ENCODE data around the gene NRP1. TPM values are rescaled to one million over a fixed set of nuclear protein-coding genes. Genes with fewer than 3 reads are reported as not detected.

The NRP1 gene
- polyA plus RNA-seq, 2 donors: 2.6 to 4.6 TPM

DNA sequence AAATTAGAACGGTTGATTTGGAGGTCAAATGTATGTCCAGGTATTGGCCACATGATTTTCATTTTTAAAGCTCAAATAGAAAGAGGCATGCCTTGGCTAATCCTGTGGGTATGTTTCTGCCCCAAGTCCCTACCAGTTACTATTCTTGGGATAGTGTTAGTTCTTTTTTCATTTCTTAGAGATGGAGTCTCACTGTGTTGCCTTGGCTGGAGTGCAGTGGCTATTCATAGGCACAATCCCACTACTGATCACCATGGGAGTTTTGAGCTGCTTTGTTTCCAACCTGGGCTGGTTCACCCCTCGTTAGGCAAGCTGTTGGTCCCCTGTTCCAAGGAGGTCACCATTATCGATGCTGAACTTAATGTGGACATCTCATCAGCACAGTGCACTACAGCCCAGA is 46.3 kb downstream of the NRP1 start:
- Histone ChIP-seq H3K36me3 (ENCODE audit: control insufficient read depth in 2 of 2, insufficient read depth in 2 of 2, low read length in 1 of 2) (no peaks in the 10 kb centered on the region), H3K4me1 (ENCODE audit: control insufficient read depth in 2 of 2, insufficient read depth in 2 of 2, low read length in 1 of 2) (peaks cover 0 to 2% of the 10 kb centered on the region in 2 donors), H3K27me3 (ENCODE audit: control insufficient read depth in 1 of 2, insufficient read depth in 2 of 2, low read length in 2 of 2) (no peaks in the 10 kb centered on the region), H3K4me3 (ENCODE audit: low read depth in 1 of 2, low read length in 2 of 2) (no peak overlapping the region), H3K27ac (ENCODE audit: low read depth in 2 of 2, low read length in 1 of 2) (no peak overlapping the region), H3K9me3 (ENCODE audit: control insufficient read depth in 2 of 2, insufficient read depth in 1 of 2, low read depth in 1 of 2, low read length in 1 of 2) (no peaks in the 10 kb centered on the region)
- WGBS, 2 donors: 83 to 84% methylated on average over 3 of the region's 3 CpGs

DNA sequence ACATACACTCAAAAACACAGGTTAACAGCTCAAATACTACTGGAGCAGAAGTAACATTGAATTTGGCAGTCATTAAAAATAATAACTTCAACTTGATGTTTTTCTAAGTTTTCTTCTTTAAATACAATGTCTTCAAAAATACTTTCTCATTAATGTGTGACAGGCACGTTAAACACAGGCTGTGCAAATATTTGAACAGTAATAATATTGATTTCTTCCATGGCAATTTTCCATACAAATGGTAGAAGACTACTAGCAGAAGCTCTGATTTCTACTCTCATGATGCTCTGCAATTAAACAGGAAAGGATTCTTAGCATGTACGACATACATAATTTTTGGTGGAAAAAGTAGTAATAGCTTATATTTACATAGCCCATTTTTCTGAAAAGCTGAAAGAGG is 47.4 kb downstream of the NRP1 start:
- Histone ChIP-seq H3K4me3 (ENCODE audit: low read depth in 1 of 2, low read length in 2 of 2) (no peak overlapping the region), H3K27me3 (ENCODE audit: control insufficient read depth in 1 of 2, insufficient read depth in 2 of 2, low read length in 2 of 2) (no peaks in the 10 kb centered on the region), H3K27ac (ENCODE audit: low read depth in 2 of 2, low read length in 1 of 2) (no peak overlapping the region), H3K36me3 (ENCODE audit: control insufficient read depth in 2 of 2, insufficient read depth in 2 of 2, low read length in 1 of 2) (no peaks in the 10 kb centered on the region), H3K4me1 (ENCODE audit: control insufficient read depth in 2 of 2, insufficient read depth in 2 of 2, low read length in 1 of 2) (peaks cover 0 to 2% of the 10 kb centered on the region in 2 donors), H3K9me3 (ENCODE audit: control insufficient read depth in 2 of 2, insufficient read depth in 1 of 2, low read depth in 1 of 2, low read length in 1 of 2) (no peaks in the 10 kb centered on the region)
- WGBS, 2 donors: 57 to 65% methylated on average over 2 of the region's 2 CpGs

DNA sequence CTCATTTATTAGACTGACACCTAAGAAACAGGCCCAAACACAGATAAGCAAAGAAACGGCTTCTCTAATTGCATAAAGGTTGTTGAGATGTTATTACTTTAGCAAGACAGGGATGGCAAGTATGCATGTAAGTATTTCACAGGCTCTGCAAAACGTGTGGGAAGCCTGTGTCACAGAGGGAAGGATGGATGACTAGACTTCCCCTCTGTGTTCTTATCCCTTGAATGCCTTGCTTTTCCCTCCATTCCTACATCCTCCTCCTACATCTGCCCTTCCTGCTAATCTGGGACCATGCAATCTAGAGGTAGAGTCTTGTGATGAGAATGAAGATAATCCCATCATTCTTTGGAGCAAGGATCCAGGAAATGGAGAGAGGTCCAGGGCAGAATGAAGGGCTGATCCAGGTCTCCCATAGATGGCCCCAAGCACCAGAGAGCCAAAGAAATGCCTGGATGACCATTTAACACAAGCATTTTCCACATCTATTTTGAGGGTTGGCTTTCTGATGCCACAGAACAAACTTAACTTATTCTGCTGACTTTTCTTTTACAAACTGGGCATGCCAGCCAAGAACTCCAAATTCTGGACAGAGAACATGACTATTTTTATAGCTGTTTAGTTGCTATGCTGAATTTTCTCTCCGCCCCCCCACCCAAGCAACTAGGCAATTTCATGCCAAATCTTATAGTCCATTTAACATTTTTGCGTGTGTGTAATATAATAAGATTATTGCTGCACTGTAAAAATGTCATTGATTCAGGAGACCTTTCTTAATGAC is 48.1 kb downstream of the NRP1 start:
- no peaks in the 10 kb centered on the region for H3K27me3 ChIP-seq (ENCODE audit: control insufficient read depth in 1 of 2, insufficient read depth in 2 of 2, low read length in 2 of 2)
- peaks cover 0 to under 1% of the 10 kb centered on the region in 2 donors for H3K4me1 ChIP-seq (ENCODE audit: control insufficient read depth in 2 of 2, insufficient read depth in 2 of 2, low read length in 1 of 2)
- H3K36me3 ChIP-seq (ENCODE audit: control insufficient read depth in 2 of 2, insufficient read depth in 2 of 2, low read length in 1 of 2): no peaks in the 10 kb centered on the region
- 66 to 72% methylated on average over 4 of the region's 4 CpGs for WGBS, 2 donors
- H3K4me3 ChIP-seq (ENCODE audit: low read depth in 1 of 2, low read length in 2 of 2): no peak overlapping the region
- no peak overlapping the region for H3K27ac ChIP-seq (ENCODE audit: low read depth in 2 of 2, low read length in 1 of 2)
- H3K9me3 ChIP-seq (ENCODE audit: control insufficient read depth in 2 of 2, insufficient read depth in 1 of 2, low read depth in 1 of 2, low read length in 1 of 2): no peaks in the 10 kb centered on the region

DNA sequence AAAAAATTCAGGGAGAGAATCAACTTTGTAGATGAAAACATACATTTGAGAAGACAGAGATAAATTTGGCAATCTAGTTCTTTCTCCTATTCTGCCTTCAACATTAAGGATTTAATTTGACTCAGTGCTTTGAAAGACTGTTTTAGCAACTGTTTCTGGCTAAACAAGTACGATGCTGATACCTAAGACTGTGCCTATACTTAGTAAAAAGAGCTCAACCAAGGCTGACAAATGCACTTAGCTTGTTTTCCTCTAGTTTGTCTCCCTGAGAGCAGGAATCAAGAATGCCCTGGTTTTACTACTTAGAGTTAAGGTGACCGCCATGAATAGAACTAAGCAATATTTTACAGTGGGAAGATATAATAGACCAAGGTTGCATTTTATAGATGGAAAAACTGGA is 49.5 kb downstream of the NRP1 start:
- H3K4me3 ChIP-seq (ENCODE audit: low read depth in 1 of 2, low read length in 2 of 2): no peak overlapping the region
- H3K27ac ChIP-seq (ENCODE audit: low read depth in 2 of 2, low read length in 1 of 2): no peak overlapping the region
- H3K36me3 ChIP-seq (ENCODE audit: control insufficient read depth in 2 of 2, insufficient read depth in 2 of 2, low read length in 1 of 2): no peaks in the 10 kb centered on the region
- no peaks in the 10 kb centered on the region for H3K9me3 ChIP-seq (ENCODE audit: control insufficient read depth in 2 of 2, insufficient read depth in 1 of 2, low read depth in 1 of 2, low read length in 1 of 2)
- no peaks in the 10 kb centered on the region for H3K27me3 ChIP-seq (ENCODE audit: control insufficient read depth in 1 of 2, insufficient read depth in 2 of 2, low read length in 2 of 2)
- WGBS, 2 donors: 80 to 81% methylated on average over 2 of the region's 2 CpGs
- H3K4me1 ChIP-seq (ENCODE audit: control insufficient read depth in 2 of 2, insufficient read depth in 2 of 2, low read length in 1 of 2): peaks cover 0 to 2% of the 10 kb centered on the region in 2 donors

DNA sequence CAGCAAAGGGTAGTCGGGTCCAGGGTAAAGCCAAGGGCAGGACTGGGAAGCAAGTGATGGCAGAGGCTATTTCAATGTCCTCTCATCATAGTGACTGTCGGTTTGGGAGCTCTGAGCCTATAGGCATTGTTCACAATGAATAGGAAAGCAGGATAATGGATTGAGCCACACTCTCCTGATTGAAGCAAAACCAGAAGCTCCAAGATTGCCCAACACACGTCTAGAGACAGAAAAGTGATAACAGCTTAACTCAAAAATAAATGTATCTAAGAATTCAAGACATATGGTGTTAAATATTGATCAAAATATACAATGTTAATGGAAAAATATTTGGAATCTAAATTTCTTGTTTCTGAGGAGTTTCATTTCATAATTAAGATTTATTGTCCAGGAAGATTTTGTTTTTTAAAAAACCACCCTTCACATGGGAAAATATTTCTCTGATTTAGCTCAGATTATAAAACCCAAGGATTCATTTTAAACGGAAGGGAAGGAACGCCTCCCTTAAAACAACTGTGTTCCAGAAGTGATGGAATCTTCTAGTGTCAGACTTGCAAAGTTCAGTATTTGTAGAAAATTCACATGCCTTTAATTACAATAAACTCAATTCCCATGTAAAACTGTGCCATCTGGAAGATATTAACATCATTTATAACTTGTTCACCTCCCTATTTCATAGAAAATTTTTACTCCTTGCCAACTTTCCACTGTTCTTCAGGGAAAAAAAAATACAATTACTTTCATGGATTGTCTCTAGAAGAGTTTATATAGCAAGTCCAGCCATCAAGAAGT is 54.5 kb downstream of the NRP1 start:
- H3K36me3 ChIP-seq (ENCODE audit: control insufficient read depth in 2 of 2, insufficient read depth in 2 of 2, low read length in 1 of 2): no peaks in the 10 kb centered on the region
- H3K27ac ChIP-seq (ENCODE audit: low read depth in 2 of 2, low read length in 1 of 2): no peak overlapping the region
- H3K4me1 ChIP-seq (ENCODE audit: control insufficient read depth in 2 of 2, insufficient read depth in 2 of 2, low read length in 1 of 2): peaks cover 0 to 2% of the 10 kb centered on the region in 2 donors
- H3K4me3 ChIP-seq (ENCODE audit: low read depth in 1 of 2, low read length in 2 of 2): no peak overlapping the region
- WGBS, 2 donors: 70 to 79% methylated on average over 5 of the region's 5 CpGs
- H3K9me3 ChIP-seq (ENCODE audit: control insufficient read depth in 2 of 2, insufficient read depth in 1 of 2, low read depth in 1 of 2, low read length in 1 of 2): no peaks in the 10 kb centered on the region
- no peaks in the 10 kb centered on the region for H3K27me3 ChIP-seq (ENCODE audit: control insufficient read depth in 1 of 2, insufficient read depth in 2 of 2, low read length in 2 of 2)

DNA sequence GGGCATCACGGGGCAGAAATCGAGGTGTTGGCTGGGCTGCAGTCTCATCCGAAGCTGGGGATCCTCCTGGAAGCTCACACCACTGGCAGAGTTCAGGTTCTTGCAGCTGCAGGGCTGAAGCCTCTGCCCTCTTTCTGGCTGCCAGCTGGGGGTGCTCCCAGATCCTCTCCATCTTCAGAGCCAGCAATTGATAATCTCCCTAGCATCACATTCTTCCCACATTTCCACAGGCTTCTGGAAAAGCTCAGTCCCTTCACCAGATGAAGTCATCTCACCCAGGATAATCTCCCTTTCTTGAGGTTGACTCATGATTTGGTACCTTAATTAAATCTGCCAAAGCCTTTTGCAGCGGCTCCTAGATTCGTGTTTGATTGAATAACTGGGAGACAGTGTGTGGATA is 55.2 kb downstream of the NRP1 start:
- H3K27ac ChIP-seq (ENCODE audit: low read depth in 2 of 2, low read length in 1 of 2): no peak overlapping the region
- no peaks in the 10 kb centered on the region for H3K36me3 ChIP-seq (ENCODE audit: control insufficient read depth in 2 of 2, insufficient read depth in 2 of 2, low read length in 1 of 2)
- no peaks in the 10 kb centered on the region for H3K27me3 ChIP-seq (ENCODE audit: control insufficient read depth in 1 of 2, insufficient read depth in 2 of 2, low read length in 2 of 2)
- H3K9me3 ChIP-seq (ENCODE audit: control insufficient read depth in 2 of 2, insufficient read depth in 1 of 2, low read depth in 1 of 2, low read length in 1 of 2): no peaks in the 10 kb centered on the region
- H3K4me1 ChIP-seq (ENCODE audit: control insufficient read depth in 2 of 2, insufficient read depth in 2 of 2, low read length in 1 of 2): peaks cover 0 to 2% of the 10 kb centered on the region in 2 donors
- no peak overlapping the region for H3K4me3 ChIP-seq (ENCODE audit: low read depth in 1 of 2, low read length in 2 of 2)
- WGBS, 2 donors: 77 to 80% methylated on average over 5 of the region's 5 CpGs

DNA sequence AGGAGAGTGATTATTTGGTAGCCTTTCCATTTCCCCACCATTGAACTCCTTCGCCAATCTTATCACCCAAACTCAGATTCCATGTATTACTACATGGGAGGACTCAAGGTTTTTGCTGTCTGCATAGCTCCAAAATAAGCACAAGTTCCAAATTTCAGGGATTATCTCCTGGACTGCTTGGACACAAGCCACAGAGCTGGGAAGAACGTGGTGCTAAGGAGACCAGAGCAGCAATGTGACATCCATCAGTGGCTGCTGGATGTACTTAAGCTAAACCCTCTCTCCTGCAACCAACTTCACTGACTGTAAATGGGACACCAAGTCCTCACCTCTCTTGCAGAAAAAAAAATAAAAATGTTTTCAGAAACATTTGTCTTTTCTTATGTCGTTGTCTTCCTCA is 56.3 kb downstream of the NRP1 start:
- WGBS, 2 donors: 57 to 62% methylated on average over 3 of the region's 3 CpGs
- no peaks in the 10 kb centered on the region for H3K9me3 ChIP-seq (ENCODE audit: control insufficient read depth in 2 of 2, insufficient read depth in 1 of 2, low read depth in 1 of 2, low read length in 1 of 2)
- H3K27me3 ChIP-seq (ENCODE audit: control insufficient read depth in 1 of 2, insufficient read depth in 2 of 2, low read length in 2 of 2): no peaks in the 10 kb centered on the region
- no peak overlapping the region for H3K27ac ChIP-seq (ENCODE audit: low read depth in 2 of 2, low read length in 1 of 2)
- H3K4me1 ChIP-seq (ENCODE audit: control insufficient read depth in 2 of 2, insufficient read depth in 2 of 2, low read length in 1 of 2): peaks cover 0 to 2% of the 10 kb centered on the region in 2 donors
- no peak overlapping the region for H3K4me3 ChIP-seq (ENCODE audit: low read depth in 1 of 2, low read length in 2 of 2)
- H3K36me3 ChIP-seq (ENCODE audit: control insufficient read depth in 2 of 2, insufficient read depth in 2 of 2, low read length in 1 of 2): no peaks in the 10 kb centered on the region

DNA sequence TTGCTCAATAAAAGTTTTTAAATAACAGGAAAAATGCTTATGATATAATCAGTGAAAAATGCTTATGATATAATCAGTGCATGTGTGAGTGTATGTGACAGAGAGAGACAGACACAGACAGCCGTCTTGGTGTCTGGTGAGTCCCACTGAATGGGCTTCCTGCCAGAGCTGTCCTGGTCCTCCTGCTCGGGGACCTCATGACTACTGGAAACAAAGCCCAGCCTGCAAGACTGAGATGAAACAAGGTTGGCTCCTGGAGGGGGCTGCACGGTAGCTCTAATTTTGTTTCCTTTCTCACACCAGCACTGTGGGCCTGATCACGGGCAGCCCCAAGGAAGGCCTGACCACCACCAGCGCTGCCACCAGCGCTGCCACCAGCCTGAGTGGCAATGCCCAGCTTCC is 57.3 kb downstream of the NRP1 start:
- WGBS, 2 donors: 68 to 74% methylated on average over 6 of the region's 6 CpGs
- Histone ChIP-seq H3K4me3 (ENCODE audit: low read depth in 1 of 2, low read length in 2 of 2) (no peak overlapping the region), H3K27ac (ENCODE audit: low read depth in 2 of 2, low read length in 1 of 2) (no peak overlapping the region), H3K9me3 (ENCODE audit: control insufficient read depth in 2 of 2, insufficient read depth in 1 of 2, low read depth in 1 of 2, low read length in 1 of 2) (no peaks in the 10 kb centered on the region), H3K4me1 (ENCODE audit: control insufficient read depth in 2 of 2, insufficient read depth in 2 of 2, low read length in 1 of 2) (peaks cover 0 to 2% of the 10 kb centered on the region in 2 donors), H3K36me3 (ENCODE audit: control insufficient read depth in 2 of 2, insufficient read depth in 2 of 2, low read length in 1 of 2) (no peaks in the 10 kb centered on the region), H3K27me3 (ENCODE audit: control insufficient read depth in 1 of 2, insufficient read depth in 2 of 2, low read length in 2 of 2) (no peaks in the 10 kb centered on the region)

DNA sequence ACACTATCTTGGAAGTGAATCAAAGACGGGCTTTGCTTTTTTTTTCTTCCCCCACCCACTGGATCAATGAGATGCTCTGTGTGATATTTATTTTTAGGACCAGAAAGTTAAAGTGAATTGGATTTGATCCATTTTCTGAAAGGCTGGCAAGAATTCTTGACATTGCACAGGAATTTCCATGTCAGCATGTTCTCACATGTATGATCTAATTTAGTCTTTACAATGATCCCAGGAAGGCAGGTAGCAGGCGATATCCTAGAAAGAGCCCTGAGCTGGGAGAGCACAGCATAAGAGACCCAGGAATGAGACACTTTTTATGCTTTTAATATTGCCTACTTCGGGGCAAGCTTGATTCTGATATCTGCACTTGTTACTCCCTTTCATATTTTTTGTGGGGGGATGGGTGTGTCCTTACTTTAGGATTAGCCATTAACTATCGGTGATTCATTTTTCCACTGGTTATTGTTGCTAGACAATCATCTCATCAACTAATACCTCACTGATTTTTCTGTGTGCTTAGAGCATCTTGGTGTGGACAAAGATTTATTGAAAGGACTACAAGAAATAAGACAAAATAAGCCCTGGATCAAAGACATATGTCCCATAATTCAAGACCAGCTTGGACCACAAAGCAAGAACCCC is 58.1 kb downstream of the NRP1 start:
- Histone ChIP-seq H3K4me3 (ENCODE audit: low read depth in 1 of 2, low read length in 2 of 2) (no peak overlapping the region), H3K27ac (ENCODE audit: low read depth in 2 of 2, low read length in 1 of 2) (no peak overlapping the region), H3K27me3 (ENCODE audit: control insufficient read depth in 1 of 2, insufficient read depth in 2 of 2, low read length in 2 of 2) (no peaks in the 10 kb centered on the region), H3K4me1 (ENCODE audit: control insufficient read depth in 2 of 2, insufficient read depth in 2 of 2, low read length in 1 of 2) (peaks cover 0 to 2% of the 10 kb centered on the region in 2 donors), H3K9me3 (ENCODE audit: control insufficient read depth in 2 of 2, insufficient read depth in 1 of 2, low read depth in 1 of 2, low read length in 1 of 2) (no peaks in the 10 kb centered on the region), H3K36me3 (ENCODE audit: control insufficient read depth in 2 of 2, insufficient read depth in 2 of 2, low read length in 1 of 2) (no peaks in the 10 kb centered on the region)
- WGBS, 2 donors: 39 to 54% methylated on average over 4 of the region's 4 CpGs

All from esophagus (tissue), 2 donors.